ENCODE results near the gene KLF6. TPM values are rescaled to one million over a fixed set of nuclear protein-coding genes. Genes with fewer than 3 reads are reported as not detected.
"Not testable (repeated sequence)": the region's sequence is repeated elsewhere in the genome, so short reads cannot be mapped to it uniquely, and the experiment has no call there.

KLF6 gene
- total RNA-seq, 2 experiments from 2014 or later, result 851 to 874 TPM

GRCh38 chr10:3735175-3735574 lies 49.8 kb downstream of the KLF6 start:
- Histone ChIP-seq H3K4me3 (ENCODE audit: low read length) (no peak overlapping the region), H3K4me1 (ENCODE audit: insufficient read depth, low read length) (no peaks in the 10 kb centered on the region), H3K9me3 (ENCODE audit: control insufficient read depth in 1 of 2, insufficient read depth in 1 of 2, low read length in 2 of 2) (no peaks in the 10 kb centered on the region), H3K27ac (ENCODE audit: low read depth in 1 of 2, low read length in 2 of 2) (no peak overlapping the region), H3K36me3 (ENCODE audit: insufficient read depth, low read length) (no peaks in the 10 kb centered on the region), H3K27me3 (ENCODE audit: control insufficient read depth in 1 of 2, insufficient read depth in 2 of 2, low read length in 2 of 2) (no peaks in the 10 kb centered on the region)
- H3K4me1 Mint-ChIP-seq (ENCODE audit: low read depth), result peaks cover 4% of the 10 kb centered on the region
- H3K4me3 Mint-ChIP-seq, result no peak overlapping the region
- TF ChIP-seq, protein P1, sequence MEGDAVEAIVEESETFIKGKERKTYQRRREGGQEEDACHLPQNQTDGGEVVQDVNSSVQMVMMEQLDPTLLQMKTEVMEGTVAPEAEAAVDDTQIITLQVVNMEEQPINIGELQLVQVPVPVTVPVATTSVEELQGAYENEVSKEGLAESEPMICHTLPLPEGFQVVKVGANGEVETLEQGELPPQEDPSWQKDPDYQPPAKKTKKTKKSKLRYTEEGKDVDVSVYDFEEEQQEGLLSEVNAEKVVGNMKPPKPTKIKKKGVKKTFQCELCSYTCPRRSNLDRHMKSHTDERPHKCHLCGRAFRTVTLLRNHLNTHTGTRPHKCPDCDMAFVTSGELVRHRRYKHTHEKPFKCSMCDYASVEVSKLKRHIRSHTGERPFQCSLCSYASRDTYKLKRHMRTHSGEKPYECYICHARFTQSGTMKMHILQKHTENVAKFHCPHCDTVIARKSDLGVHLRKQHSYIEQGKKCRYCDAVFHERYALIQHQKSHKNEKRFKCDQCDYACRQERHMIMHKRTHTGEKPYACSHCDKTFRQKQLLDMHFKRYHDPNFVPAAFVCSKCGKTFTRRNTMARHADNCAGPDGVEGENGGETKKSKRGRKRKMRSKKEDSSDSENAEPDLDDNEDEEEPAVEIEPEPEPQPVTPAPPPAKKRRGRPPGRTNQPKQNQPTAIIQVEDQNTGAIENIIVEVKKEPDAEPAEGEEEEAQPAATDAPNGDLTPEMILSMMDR (IDR thresholded peaks at IDR 0.05), result no peak
- peaks cover 2% of the 10 kb centered on the region for H3K9me3 Mint-ChIP-seq
- CTCF ChIA-PET, result no interaction called here
- POLR2A ChIA-PET, result interaction anchor here (0.9 kb wide), 1 partner anchor 49 kb away, joined by 4 read pairs; no protein-coding TSS in a partner anchor
- ATAC-seq (ENCODE audit: poor library complexity), result no peak
- no peaks in the 10 kb centered on the region for H3K36me3 Mint-ChIP-seq (ENCODE audit: low read depth)
- intact Hi-C loops (cut with DNase I, micrococcal nuclease), result loop anchor here in 1 of 2 experiments (10.0 kb wide), 1 partner anchor 920 kb away; no protein-coding TSS in a partner anchor
- H3K27ac Mint-ChIP-seq, result no peak overlapping the region
- DNase-seq, result peak in 3 of 14 experiments; percentile 16 to 39 (median 17)
- H3K27me3 Mint-ChIP-seq, result no peaks in the 10 kb centered on the region

DNA sequence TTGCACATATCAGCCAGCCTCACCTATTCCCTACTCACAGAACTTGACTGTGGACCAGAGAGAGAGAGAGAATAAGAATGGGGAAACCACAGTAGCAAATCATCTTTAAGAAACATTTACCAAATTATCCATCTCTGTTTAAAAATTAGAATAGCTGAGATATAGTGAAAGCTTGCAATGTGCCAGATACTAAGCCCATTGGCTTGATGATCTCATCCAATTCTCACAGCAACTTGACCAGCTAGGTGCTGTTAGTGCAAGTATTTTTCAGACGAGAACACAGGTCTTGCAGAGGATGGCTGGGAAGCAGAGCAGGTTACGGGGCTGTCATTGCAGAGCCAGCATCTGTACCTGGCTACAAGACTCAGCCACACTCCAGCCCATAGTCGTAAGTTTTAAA lies 50.9 kb downstream of the KLF6 start:
- H3K36me3 Mint-ChIP-seq (ENCODE audit: low read depth), result no peaks in the 10 kb centered on the region
- no peak overlapping the region for H3K4me3 Mint-ChIP-seq
- Histone ChIP-seq H3K27ac (ENCODE audit: low read depth in 1 of 2, low read length in 2 of 2) (no peak overlapping the region), H3K4me3 (ENCODE audit: low read length) (no peak overlapping the region), H3K36me3 (ENCODE audit: insufficient read depth, low read length) (no peaks in the 10 kb centered on the region), H3K27me3 (ENCODE audit: control insufficient read depth in 1 of 2, insufficient read depth in 2 of 2, low read length in 2 of 2) (no peaks in the 10 kb centered on the region), H3K4me1 (ENCODE audit: insufficient read depth, low read length) (no peaks in the 10 kb centered on the region), H3K9me3 (ENCODE audit: control insufficient read depth in 1 of 2, insufficient read depth in 1 of 2, low read length in 2 of 2) (no peaks in the 10 kb centered on the region)
- intact Hi-C loops (cut with DNase I, micrococcal nuclease), result loop anchor here in 1 of 2 experiments (10.0 kb wide), 1 partner anchor 921 kb away; no protein-coding TSS in a partner anchor
- H3K9me3 Mint-ChIP-seq, result peaks cover 2% of the 10 kb centered on the region
- no peak for ATAC-seq (ENCODE audit: poor library complexity)
- no peak for DNase-seq
- TF ChIP-seq, protein P1 (IDR thresholded peaks at IDR 0.05), result no peak
- ChIA-PET CTCF (interaction anchor here (0.9 kb wide), 1 partner anchor 8 kb away, joined by 3 read pairs; no protein-coding TSS in a partner anchor), POLR2A (no interaction called here)
- no peaks in the 10 kb centered on the region for H3K27me3 Mint-ChIP-seq
- no peaks in the 10 kb centered on the region for H3K4me1 Mint-ChIP-seq (ENCODE audit: low read depth)
- no peak overlapping the region for H3K27ac Mint-ChIP-seq

DNA sequence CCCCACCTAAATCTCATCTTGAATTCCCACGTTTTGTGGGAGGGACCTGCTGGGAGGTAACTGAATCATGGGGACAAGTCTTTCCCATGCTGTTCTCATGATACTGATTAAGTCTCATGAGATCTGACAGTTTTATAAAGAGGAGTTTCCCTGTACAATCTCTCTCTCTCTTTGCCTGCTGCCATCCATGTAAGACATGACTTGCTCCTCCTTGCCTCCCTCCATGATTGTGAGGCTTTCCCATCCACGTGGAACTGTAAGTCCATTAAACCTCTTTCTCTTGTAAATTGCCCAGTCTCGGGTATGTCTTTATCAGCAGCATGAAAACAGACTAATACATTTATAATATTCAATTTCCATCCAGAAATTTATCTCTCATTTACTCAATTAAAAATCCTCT lies 52.8 kb downstream of the KLF6 start:
- not testable (repeated sequence) for H3K36me3 Mint-ChIP-seq (ENCODE audit: low read depth); H3K4me3 Mint-ChIP-seq
- intact Hi-C loops (cut with DNase I, micrococcal nuclease), result loop anchor here in 1 of 2 experiments (10.0 kb wide), 1 partner anchor 923 kb away; no protein-coding TSS in a partner anchor

More for the DNA sequence above, 52.8 kb downstream of the KLF6 start:
- DNase-seq; CTCF ChIA-PET; H3K4me1 Mint-ChIP-seq (ENCODE audit: low read depth); H3K9me3 Mint-ChIP-seq; H3K27me3 Mint-ChIP-seq; H3K27ac Mint-ChIP-seq; H3K4me1 ChIP-seq (ENCODE audit: insufficient read depth, low read length); H3K9me3 ChIP-seq (ENCODE audit: control insufficient read depth in 1 of 2, insufficient read depth in 1 of 2, low read length in 2 of 2); POLR2A ChIA-PET; H3K27ac ChIP-seq (ENCODE audit: low read depth in 1 of 2, low read length in 2 of 2); ATAC-seq (ENCODE audit: poor library complexity); H3K27me3 ChIP-seq (ENCODE audit: control insufficient read depth in 1 of 2, insufficient read depth in 2 of 2, low read length in 2 of 2); H3K36me3 ChIP-seq (ENCODE audit: insufficient read depth, low read length); H3K4me3 ChIP-seq (ENCODE audit: low read length): not testable (repeated sequence)

All from CD4-positive, alpha-beta T cell (primary cell).